ENCODE data around the gene GNB1.

- TF ChIP-seq CTCF (conservative IDR thresholded peaks at IDR 0.05 in 1 of 2, IDR thresholded peaks at IDR 0.05 in 1 of 2; ENCODE audit: low read depth in 1 of 2, low read length in 2 of 2): no peak
- TF ChIP-seq EZH2 (IDR thresholded peaks at IDR 0.05; ENCODE audit: low read length, missing control alignments): no peak
Observed at GRCh38 chr1:1853593-1854257, 37.2 kb downstream of the GNB1 start.
